ENCODE data around the gene PRKAA1. TPM values are rescaled to one million over a fixed set of nuclear protein-coding genes. Genes with fewer than 3 reads are reported as not detected.
"Not testable (repeated sequence)": the region's sequence is repeated elsewhere in the genome, so short reads cannot be mapped to it uniquely, and the experiment has no call there.

Gene PRKAA1
- total RNA-seq, 1 donor from 2014 or later: 75.1 TPM

DNA sequence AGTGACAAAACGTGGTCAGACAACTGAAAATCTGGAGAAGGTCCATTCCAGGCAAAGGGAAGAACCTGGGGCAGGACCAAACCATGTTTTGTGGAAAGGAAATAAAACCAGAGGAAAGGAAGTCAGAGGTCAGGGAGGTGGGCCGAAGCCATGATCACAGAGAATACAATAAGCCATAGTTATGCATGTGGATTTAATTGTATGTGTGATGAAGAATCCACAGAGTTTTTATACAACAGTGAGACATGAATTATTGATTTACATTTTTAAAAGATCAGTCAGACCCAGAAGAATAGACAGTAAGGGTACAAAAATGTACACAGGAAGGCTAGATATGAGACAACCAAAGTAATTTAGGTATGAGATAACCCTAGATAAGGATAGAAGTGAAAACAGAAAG lies 63.2 kb downstream of the PRKAA1 start:
- Mint-ChIP-seq H3K27me3 (no peaks in the 10 kb centered on the region), H3K4me3 (ENCODE audit: low read depth) (peak overlapping the region; percentile 4), H3K4me1 (ENCODE audit: low read depth) (peaks cover 32% of the 10 kb centered on the region), H3K36me3 (ENCODE audit: insufficient read depth) (peaks cover 23% of the 10 kb centered on the region), H3K27ac (peak overlapping the region; percentile 57), H3K9me3 (ENCODE audit: low read depth) (no peaks in the 10 kb centered on the region)
- TF ChIP-seq CTCF (IDR thresholded peaks at IDR 0.05; ENCODE audit: unreplicated experiment): no peak
- DNase-seq (ENCODE audit: low spot score, unreplicated experiment): no peak

DNA sequence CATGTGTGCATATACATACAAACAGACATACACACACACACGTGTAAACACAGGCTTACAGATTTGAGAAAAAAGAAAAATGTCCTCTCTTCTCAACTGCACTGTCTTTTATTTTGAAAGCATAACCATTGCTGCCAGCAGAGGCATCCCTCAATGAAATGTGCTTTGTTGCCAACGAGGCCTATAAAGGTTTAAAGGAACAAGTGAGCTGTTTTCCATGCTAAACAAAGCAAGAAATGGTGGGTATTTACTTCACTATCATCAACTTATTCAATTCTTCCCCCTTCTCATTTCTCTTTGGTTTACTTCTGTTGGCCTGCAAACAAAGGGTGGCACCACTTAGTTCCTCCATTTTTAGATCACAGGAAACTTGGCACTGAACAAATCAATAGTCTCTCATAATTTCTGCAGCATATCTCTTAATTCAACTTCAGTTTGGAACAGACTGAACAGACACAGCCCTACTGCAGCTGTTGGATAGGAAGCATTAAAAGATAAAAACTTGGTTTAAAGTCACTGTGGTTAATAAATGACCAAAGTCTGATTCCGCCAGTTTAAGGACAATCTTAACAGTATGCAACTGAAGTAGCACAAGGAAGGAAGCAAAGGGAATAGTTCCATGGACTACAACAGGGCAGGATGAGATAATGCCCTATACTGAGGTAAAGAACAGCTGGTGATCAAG lies 64.2 kb downstream of the PRKAA1 start:
- Mint-ChIP-seq H3K9me3 (ENCODE audit: low read depth) (no peaks in the 10 kb centered on the region), H3K36me3 (ENCODE audit: insufficient read depth) (peaks cover 17% of the 10 kb centered on the region), H3K4me1 (ENCODE audit: low read depth) (peaks cover 32% of the 10 kb centered on the region), H3K27ac (peak overlapping the region; percentile 69), H3K27me3 (no peaks in the 10 kb centered on the region), H3K4me3 (ENCODE audit: low read depth) (no peak overlapping the region)
- TF ChIP-seq CTCF (IDR thresholded peaks at IDR 0.05; ENCODE audit: unreplicated experiment): no peak
- no peak for DNase-seq (ENCODE audit: low spot score, unreplicated experiment)

DNA sequence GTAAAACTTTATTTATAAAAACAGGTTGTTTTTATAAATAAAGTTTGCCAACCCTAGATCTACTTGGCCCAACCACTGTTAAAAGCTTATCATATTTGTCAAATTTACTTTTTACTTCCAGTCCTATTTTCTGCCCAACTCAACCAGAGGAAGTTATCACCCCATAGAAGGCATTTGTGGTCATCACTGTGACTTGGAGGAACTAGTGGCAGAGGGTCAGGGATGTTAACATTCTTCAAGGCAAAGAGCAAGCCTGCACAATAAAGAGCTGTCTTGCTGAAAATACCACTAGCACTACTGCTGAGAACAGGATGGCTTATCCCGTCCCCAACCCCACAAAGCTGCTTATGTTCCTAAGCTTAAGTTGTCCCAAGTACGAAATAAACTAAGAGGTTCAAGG lies 64.7 kb downstream of the PRKAA1 start:
- Mint-ChIP-seq H3K36me3 (ENCODE audit: insufficient read depth) (peaks cover 13% of the 10 kb centered on the region), H3K4me3 (ENCODE audit: low read depth) (no peak overlapping the region), H3K4me1 (ENCODE audit: low read depth) (peaks cover 32% of the 10 kb centered on the region), H3K27me3 (no peaks in the 10 kb centered on the region), H3K9me3 (ENCODE audit: low read depth) (no peaks in the 10 kb centered on the region), H3K27ac (peak overlapping the region; percentile 64)
- no peak for DNase-seq (ENCODE audit: low spot score, unreplicated experiment)
- no peak for TF ChIP-seq CTCF (IDR thresholded peaks at IDR 0.05; ENCODE audit: unreplicated experiment)

GRCh38 chr5:40722497-40722911 lies 75.7 kb downstream of the PRKAA1 start:
- H3K27ac Mint-ChIP-seq; DNase-seq (ENCODE audit: low spot score, unreplicated experiment); H3K4me3 Mint-ChIP-seq (ENCODE audit: low read depth); H3K4me1 Mint-ChIP-seq (ENCODE audit: low read depth); H3K27me3 Mint-ChIP-seq: not testable (repeated sequence)
- Mint-ChIP-seq H3K9me3 (ENCODE audit: low read depth) (peaks cover 22% of the 10 kb centered on the region), H3K36me3 (ENCODE audit: insufficient read depth) (peaks cover 52% of the 10 kb centered on the region)

GRCh38 chr5:40720069-40720468 lies 78.1 kb downstream of the PRKAA1 start:
- H3K4me3 Mint-ChIP-seq (ENCODE audit: low read depth): no peak overlapping the region
- no peak for DNase-seq (ENCODE audit: low spot score, unreplicated experiment)
- no peaks in the 10 kb centered on the region for H3K4me1 Mint-ChIP-seq (ENCODE audit: low read depth)
- H3K27me3 Mint-ChIP-seq: no peaks in the 10 kb centered on the region
- no peak overlapping the region for H3K27ac Mint-ChIP-seq
- peaks cover 44% of the 10 kb centered on the region for H3K36me3 Mint-ChIP-seq (ENCODE audit: insufficient read depth)
- peaks cover 19% of the 10 kb centered on the region for H3K9me3 Mint-ChIP-seq (ENCODE audit: low read depth)
- TF ChIP-seq CTCF (IDR thresholded peaks at IDR 0.05; ENCODE audit: unreplicated experiment): no peak

GRCh38 chr5:40717281-40717680 lies 80.9 kb downstream of the PRKAA1 start:
- peaks cover 7% of the 10 kb centered on the region for H3K4me1 Mint-ChIP-seq (ENCODE audit: low read depth)
- no peaks in the 10 kb centered on the region for H3K27me3 Mint-ChIP-seq

More at GRCh38 chr5:40717281-40717680, 80.9 kb downstream of the PRKAA1 start:
- DNase-seq (ENCODE audit: low spot score, unreplicated experiment): no peak
- no peak overlapping the region for H3K4me3 Mint-ChIP-seq (ENCODE audit: low read depth)
- H3K36me3 Mint-ChIP-seq (ENCODE audit: insufficient read depth): peaks cover 34% of the 10 kb centered on the region
- H3K27ac Mint-ChIP-seq: peak overlapping the region; percentile 13
- peaks cover 18% of the 10 kb centered on the region for H3K9me3 Mint-ChIP-seq (ENCODE audit: low read depth)
- TF ChIP-seq CTCF (IDR thresholded peaks at IDR 0.05; ENCODE audit: unreplicated experiment): no peak
